DLD1 (cell line): ENCODE measurements around the gene KCNQ2.

Experiments
- in situ Hi-C: cut with HindIII; loops from 2 replicates; pipeline ENCODE4 v1.10.0; 2017; ENCODE audit warnings: low sequenced_read_pairs

KCNQ2 gene

DNA sequence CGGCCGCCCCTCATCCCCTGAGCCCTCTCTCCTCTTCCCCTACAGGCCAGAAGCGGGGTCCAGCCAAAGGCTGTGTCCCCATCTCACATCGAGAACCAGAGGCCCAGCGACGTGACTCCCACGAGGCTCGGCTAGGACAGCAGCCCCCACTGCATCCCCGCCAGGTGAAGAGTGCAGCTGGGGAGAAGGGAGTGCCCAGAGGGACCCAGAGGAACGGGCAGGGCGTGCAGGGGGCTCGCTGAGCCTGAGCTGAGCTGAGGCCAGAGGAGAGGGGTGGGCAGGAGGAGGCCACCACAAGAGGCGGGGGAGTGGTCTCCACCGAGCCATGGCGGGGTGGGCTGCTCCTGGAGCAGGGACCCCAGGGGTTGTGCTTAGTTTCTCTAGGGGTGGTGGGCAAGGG, 32.6 kb downstream of the KCNQ2 start:
- in situ Hi-C loops, result no loop called here

DNA sequence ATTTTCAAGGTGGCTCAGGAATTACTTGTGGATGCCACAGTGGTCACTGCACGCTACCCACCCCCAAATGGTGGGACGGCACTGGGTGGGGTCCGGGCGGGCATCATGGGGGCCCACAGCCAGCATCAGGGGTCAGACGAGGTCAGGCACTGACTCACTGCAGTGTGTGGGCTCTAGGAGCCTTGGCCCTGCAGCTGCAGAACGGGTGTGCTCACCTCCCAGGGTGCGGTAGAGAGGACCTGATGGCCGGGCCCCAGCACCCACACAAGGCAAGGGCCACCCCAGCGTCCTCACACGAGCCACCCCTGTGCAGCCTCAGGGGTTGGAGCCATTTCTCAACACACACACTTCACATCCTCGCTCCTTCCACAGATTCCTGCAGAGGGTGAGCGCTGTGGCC, 34.3 kb downstream of the KCNQ2 start:
- in situ Hi-C loops, result no loop called here

DNA sequence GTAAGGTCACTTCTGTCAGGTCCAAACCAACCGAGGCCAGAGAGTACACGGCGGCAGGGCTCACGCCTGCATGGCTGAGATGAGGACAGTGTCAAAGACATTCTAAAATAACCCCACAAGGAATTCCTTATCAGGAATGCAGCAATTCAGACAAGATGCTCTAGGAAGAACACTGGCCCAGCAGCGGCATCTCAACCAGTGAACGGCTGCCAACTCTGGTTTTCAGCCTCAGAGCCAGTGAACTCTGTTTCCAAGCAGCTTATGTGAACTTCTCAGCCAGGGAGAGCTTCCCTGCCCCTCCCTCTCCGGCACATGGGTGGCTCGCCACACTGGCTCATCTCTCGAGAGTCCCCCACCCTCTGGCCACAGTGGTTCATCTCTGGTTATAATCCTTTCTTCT, 36.9 kb downstream of the KCNQ2 start:
- in situ Hi-C loops, result no loop called here

DNA sequence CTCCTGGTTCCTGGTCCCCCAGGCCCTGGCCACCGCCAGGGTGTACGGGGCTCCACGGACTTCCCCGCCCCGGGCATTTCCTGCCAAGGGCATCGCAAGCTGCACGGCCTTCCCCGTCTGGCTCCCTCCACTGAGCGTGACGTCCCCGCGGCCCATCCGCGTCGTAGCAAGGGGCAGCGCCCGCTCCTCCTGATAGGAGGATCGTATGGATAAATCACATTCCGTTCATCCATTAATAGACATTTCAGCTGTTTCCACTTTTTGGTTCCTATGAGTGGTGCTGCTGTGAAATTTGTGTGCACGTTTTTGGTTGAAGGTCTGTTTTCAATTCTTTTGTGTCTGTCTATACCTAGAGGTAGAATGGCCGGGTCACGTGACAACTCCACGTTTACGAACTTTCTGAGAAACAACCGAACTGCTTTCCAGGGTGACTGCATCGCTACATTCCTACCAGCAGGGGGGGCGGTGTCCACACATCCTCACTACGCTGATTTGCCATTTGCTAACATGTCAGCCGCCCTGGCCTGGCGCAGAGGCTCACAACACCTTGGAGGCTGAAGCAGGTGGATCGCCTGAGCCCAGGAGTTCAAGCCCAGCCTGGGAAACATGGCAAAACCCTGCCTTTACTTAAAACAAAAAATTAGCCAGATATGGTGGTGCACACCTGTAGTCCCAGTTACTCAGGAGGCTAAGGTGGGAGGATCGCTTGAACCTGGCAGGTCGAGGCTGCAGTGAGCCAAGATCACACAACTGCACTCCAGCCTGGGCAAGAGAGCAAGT, 37.7 kb downstream of the KCNQ2 start:
- in situ Hi-C loops, result no loop called here

DNA sequence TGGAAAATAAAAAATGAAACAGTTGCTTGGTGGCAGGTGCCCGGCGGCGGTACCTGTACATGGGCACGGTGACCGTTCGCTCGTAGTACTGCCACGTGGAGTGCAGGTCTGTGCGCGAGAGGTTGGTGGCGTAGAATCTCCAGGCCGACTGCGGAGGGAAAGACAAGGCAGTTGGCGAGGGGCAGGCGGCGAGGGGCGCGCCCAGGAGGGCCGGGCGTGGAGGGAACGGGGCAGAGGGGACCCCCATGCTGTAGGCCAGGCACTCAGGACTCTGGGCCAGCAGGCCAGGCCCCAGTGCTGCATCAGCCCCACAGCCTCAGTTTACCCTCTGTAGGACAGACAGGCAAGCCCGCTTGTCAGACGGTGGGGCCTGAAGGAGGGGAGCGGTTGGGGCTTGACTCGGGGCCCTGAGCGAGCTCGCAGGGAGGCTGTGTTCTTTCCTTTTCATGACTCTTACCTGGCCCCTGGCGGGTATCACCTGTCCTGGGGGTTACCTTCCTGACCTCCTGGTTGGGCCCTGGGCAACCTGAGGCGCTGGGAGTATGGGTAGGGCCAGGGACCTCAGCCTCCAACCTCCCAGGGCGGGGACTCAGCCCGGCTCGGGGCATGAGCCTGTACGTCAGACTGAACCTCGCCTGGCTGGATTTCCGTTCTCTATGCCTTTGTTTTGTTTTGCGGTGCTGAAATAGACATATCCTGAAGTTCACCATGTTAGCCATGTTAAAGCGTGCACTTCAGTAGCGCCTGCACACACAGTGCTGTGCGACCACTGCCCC, 38.5 kb downstream of the KCNQ2 start:
- in situ Hi-C loops, result no loop called here

DNA sequence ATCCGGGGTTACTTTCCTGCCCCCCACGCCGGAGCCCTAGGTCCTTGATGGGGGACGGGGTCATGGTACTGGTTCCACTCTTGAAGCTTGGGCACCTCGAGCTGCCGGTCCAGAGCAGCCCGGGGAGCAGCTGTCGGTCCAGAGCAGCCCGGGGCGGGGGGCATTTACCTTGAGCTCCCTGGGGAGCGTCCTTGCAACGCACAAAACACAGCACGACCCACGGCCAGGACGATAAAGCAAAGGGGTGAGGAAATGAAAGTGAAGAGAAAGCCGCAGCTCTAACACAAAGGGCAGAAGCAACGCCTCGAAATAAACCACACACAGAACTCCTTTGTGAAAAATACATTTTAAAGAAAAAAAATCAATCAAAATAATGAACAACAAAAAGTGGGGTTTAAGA, 39.1 kb downstream of the KCNQ2 start:
- in situ Hi-C loops, result no loop called here

DNA sequence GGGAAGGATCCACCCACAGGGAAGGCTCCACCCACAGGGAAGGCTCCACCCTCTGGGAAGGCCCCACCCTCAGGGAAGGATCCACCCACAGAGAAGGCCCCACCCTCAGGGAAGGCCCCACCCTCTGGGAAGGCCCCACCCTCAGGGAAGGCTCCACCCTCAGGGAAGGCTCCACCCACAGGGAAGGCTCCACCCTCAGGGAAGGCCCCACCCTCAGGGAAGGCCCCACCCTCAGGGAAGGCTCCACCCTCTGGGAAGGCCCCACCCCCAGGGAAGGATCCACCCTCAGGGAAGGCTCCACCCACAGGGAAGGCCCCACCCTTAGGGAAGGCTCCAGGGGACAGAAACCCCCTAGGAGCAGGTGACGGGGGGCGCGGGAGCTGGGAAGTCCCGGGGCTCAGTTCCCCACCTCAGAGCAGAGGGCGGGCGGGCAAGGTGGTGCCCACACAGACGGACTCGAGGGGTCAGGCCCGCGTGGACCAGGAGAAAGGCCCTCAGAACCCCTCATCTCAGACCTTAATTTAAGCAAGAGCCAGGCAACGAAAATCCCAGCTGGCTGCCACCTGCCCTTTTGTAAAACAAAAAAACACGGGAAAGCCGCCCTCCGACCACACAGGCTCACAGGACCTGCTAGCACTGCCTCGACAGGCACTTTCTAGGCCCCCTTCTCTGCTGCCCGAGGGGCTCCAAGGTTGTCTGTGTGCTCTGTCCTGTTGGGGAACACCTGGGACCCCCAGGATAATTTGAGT, 39.7 kb downstream of the KCNQ2 start:
- in situ Hi-C loops, result no loop called here

DNA sequence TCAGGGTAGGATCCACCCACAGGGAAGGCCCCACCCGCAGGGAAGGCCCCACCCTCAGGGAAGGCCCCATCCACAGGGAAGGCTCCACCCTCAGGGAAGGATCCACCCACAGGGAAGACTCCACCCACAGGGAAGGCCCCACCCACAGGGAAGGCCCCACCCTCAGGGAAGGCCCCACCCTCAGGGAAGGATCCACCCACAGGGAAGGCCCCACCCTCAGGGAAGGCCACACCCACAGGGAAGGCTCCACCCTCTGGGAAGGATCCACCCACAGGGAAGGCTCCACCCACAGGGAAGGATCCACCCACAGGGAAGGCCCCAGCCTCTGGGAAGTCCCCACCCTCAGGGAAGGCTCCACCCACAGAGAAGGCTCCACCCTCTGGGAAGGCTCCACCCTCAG, 40.5 kb downstream of the KCNQ2 start:
- in situ Hi-C loops, result no loop called here

DNA sequence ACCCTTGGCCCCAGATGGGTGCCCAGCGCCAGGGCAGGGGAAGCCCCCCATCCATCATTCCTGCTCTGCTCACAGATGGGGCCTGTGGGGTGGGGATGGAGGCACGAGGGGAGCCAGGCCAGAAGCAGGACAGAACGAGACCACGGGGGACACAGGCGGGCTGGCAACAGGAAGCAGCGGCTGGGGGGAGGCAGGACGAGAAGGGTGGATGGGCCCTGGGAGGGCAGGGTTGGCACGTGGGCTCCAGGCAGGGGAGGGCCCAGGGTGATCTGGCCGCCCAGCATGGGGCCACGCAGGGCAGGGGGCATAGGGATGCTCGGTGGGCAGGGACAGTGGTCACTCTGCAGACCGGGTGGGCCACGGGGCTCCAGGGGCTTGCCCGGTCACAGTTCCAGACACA, 41.6 kb downstream of the KCNQ2 start:
- in situ Hi-C loops, result no loop called here

DNA sequence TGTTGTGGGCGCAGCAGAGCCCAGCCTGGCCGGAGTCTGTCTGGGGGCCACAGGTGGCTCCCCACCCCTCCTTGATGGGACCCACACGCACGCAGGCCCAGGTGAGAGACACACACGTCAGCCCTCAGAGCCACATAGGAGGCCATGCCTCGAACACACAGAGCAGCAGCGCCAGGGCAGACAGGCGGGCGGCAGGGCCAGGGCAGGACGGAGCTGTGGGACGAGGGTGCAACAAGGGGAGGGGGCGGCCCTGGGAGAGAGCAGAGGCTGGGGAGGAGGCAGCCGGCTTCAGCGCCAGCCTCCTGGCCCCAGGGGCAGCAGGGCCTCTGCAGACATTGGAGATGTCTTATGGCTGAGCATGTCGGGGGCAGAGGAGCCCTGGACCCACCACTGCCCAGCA, 42.5 kb downstream of the KCNQ2 start:
- in situ Hi-C loops, result no loop called here

DNA sequence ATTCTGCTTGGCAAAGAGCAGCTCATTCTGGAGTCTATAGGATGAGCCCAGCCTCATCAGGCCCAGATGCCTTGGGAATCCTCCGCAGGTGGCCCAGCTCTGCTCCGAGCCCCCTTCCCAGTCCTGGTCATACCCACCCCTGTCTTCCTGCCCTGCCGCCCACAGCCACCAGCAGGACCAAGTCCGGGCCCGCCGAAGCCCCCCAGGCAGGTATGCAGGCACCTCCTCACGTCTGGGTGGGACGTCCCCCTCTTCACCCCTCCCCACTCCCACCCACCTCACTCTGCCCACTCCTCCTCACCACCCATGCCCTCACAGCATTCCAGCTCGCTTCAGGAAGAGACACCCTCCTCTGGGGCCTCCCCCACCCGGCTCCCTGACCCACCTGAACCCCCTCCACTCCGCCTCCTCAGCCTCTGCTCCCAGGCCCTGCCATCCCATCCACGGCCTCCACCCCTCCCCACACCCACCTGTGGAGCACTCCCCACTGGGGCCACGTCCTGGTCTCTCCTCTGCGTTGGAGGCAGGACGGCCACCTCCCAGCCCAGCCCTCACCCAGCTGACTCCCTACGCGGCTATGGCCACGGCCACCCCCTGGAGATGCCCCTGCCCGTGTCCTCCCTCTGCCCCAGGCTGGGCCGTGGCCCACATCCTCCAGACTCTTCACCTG, 43.4 kb downstream of the KCNQ2 start:
- in situ Hi-C loops, result no loop called here

DNA sequence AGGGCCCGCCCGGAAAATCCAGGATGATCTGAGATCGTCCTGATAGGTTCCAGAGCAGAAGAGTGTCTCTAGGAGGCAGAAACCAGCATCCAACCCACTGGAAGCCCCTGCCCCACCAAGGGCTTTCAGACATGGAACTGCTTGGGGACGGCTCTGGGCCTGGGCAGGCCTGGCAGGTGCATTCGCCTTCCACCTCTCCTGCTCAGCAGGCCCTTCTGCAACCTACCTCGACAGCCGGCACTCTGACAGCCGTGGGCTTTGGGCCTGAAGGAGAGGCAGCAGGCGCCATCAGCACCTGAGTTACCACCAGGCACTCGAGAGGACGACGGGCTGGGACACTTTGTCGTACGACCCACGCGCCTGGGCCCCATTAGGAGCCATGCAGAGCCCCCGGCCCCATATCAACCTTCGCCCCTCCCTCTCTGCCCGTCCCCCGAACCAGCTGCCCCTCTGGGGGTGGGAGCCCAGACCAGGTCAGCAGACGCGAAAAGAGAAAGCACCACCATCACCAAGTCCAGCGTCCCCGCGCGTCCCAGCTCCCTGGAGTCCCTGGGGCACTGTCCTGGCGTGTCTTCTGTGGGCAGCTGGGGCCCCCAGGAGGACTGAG, 44.6 kb downstream of the KCNQ2 start:
- in situ Hi-C loops, result no loop called here

DNA sequence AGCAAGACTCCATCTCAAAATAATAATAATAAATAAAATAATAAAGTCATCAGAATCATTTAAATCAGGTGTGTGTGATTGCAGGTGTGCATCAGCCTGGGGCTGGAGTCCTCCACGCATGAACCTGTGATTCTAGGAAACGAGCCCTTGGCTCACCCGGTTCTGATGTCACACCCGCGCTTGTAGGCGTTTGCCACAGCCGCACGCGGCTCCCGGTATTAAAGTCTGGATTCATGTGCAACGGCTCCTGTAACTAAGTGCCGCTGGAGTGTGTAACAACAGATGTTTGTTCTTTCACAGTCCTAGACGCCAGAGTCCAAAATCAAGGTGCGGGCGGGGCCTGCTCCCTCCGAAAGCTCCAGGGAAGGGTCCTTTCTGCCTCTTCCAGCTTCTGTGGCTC, 45.2 kb downstream of the KCNQ2 start:
- in situ Hi-C loops, result no loop called here

DNA sequence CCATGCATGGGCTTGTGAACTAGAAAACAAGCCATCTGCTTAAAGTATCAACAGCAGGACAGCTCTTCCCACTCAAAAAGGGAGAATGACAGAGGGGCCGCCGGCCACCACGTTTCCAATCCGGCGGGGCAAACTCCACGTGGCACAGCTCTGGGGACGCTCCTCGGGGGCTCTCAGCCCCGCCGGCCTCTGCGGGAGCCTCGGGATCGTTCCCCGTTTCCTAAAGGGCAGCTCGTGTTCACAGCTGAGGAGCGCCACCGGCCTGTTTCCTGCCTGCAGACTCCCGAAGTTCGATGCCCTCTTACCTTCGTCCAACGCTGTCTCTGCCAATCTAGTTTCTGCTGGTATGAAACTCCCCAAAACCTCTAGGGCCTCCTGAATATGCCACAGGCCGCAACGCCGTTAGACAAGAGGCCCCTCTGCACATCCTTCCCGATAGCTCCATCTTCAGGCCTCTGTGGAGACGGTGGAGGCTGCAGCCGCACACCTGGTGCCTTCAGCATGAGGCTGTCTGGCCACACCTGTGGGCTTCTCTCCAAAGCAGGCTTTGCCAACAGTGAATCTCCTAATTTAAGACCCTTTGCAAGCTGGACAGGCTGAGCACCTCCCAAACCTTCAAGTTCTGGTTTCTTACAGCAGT, 46.5 kb downstream of the KCNQ2 start:
- in situ Hi-C loops, result no loop called here

DNA sequence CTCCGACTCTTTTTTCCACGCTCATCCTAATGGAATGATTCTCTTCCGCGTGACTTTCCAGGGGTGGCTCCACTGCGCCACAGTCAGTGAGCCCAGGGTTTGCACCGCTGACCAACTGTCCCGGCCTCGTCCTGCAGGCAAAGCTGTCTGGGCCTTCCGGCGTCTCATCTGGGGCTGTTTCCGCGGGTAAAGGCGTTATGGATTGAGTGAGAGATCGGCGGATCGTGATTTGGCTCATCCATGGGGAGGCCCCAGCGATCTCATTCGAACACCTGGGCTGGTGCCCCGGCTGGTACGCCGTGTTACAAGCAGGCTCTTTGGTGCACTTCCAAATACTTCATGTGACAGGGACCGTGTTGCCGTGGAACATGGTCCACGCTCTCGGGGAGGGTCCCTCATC, 47.8 kb downstream of the KCNQ2 start:
- in situ Hi-C loops, result no loop called here

DNA sequence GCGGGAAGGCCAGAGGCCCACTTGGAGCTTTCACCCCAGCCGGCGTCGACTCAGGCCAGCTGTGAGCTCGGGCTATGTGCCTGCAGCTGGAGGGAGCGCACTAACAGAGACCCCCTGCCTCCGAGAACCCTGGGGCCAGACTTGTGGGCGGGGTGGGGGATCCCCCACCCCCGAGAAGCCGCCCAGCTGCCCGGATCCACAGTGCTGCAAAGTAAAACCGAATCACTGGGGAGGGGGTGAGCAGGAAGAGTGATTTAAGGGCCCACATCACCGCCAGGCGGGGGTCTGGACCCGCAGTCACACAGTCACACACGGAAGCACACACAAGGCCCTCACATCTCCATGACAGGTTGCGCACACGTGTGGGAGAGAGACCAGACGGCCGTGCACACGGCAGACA, 48.7 kb downstream of the KCNQ2 start:
- in situ Hi-C loops, result no loop called here

DNA sequence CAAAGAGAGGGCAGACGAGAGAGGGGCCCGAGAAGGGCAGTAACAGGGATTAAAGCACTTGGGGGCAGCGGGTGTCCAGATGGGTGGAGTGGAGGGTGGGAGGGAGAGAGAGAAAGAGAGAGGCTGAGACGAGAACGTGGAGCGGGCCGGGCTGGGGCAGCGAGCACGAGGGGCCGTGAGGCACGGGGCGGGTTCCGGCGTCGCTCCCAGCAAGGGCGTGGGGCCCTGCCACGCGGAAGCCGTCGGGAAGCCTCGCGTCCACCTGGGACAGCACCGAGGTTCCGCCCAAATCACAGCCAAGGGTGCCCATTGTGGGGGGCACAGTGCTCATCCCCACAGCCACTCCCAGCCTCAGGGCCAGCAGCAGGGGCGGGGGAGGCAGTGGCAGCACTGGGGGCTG, 49.8 kb downstream of the KCNQ2 start:
- in situ Hi-C loops, result no loop called here

DNA sequence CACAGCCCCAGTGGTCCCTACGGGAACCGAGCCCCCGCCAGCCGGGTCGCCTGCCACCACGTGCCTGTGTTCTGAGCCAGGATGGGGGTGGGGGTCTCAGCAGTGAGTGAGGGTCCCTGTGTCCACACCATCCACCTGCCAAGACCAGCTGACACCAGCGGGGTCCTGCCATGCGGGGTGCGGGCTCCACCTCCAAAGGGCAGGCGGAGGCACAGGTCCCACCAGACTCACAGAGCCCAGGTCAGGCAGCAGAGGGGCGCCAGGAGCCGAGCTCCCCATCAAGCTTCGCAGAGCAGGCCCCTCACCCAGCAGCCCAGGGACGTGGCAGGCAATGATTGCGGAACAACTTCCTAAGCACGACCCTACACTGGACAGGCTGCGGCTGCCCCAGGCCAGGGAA, 50.5 kb downstream of the KCNQ2 start:
- in situ Hi-C loops, result no loop called here

DNA sequence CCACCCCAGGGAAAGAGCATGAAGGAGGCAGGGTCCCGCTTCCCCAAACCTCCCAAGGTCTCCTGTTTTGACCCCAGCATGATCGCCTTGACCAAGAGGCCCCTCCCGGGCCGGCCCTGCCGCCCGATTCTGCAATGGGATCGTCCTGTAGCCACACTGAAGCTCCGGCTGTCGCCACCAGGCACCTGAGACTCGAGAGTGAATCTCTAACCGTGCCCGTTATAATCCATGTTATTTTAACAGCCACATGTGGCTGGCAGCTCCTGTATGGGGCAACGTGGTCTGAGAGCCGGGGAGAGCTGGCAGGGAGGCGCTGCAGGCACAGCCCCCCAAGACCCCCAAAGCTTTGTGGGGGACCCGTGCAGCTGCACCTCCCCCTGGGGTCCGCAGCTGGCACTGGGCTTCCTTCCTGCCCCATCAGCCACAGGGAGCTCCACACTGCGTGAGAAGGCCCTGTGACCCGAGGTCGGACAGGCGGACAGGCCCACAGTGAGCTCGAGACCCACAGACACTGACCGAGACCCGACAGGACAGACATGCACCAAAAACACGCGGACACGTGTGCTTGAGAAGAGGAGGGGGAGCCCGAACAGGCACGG, 51.3 kb downstream of the KCNQ2 start:
- in situ Hi-C loops, result no loop called here
